Activated naive CD4-positive, alpha-beta T cell treated with Interleukin-2 at 50 U/mL for 16 hours (primary cell): ENCODE results near the gene SLX4IP.
"Not testable (repeated sequence)": the region's sequence is repeated elsewhere in the genome, so short reads cannot be mapped to it uniquely, and the experiment has no call there.

Source experiments
- DNase-seq: peaks from one replicate; pipeline ENCODE4 v3.0.0-alpha.2; 2020

Gene SLX4IP

GRCh38 chr20:10579942-10580341 lies 144.8 kb downstream of the SLX4IP start:
- no peak for DNase-seq

GRCh38 chr20:10580700-10581099 lies 145.6 kb downstream of the SLX4IP start:
- no peak for DNase-seq

GRCh38 chr20:10581823-10582222 lies 146.7 kb downstream of the SLX4IP start:
- no peak for DNase-seq

GRCh38 chr20:10584371-10584770 lies 149.3 kb downstream of the SLX4IP start:
- DNase-seq = no peak

GRCh38 chr20:10585308-10585707 lies 150.2 kb downstream of the SLX4IP start:
- DNase-seq = no peak

GRCh38 chr20:10586296-10586695 lies 151.2 kb downstream of the SLX4IP start:
- DNase-seq = no peak

GRCh38 chr20:10590446-10590845 lies 155.3 kb downstream of the SLX4IP start:
- not testable (repeated sequence) for DNase-seq

GRCh38 chr20:10590950-10591671 lies 156.0 kb downstream of the SLX4IP start:
- no peak for DNase-seq

GRCh38 chr20:10591946-10592521 lies 156.9 kb downstream of the SLX4IP start:
- no peak for DNase-seq

- DNase-seq = no peak
Measured at GRCh38 chr20:10594296-10594868, 159.3 kb downstream of the SLX4IP start.

GRCh38 chr20:10595266-10595665 lies 160.2 kb downstream of the SLX4IP start:
- no peak for DNase-seq

- DNase-seq = no peak
Measured at GRCh38 chr20:10595985-10596384, 160.9 kb downstream of the SLX4IP start.

GRCh38 chr20:10596710-10597121 lies 161.6 kb downstream of the SLX4IP start:
- DNase-seq = no peak

GRCh38 chr20:10597637-10598036 lies 162.5 kb downstream of the SLX4IP start:
- no peak for DNase-seq

GRCh38 chr20:10602221-10602871 lies 167.2 kb downstream of the SLX4IP start:
- no peak for DNase-seq

- no peak for DNase-seq
Measured at GRCh38 chr20:10603378-10603777, 168.3 kb downstream of the SLX4IP start.

- no peak for DNase-seq
Measured at GRCh38 chr20:10603971-10604864, 169.1 kb downstream of the SLX4IP start.

- DNase-seq = no peak
Measured at GRCh38 chr20:10604865-10605440, 169.8 kb downstream of the SLX4IP start.

GRCh38 chr20:10605547-10606195 lies 170.6 kb downstream of the SLX4IP start:
- DNase-seq = no peak

GRCh38 chr20:10609276-10609675 lies 174.2 kb downstream of the SLX4IP start:
- DNase-seq = no peak

GRCh38 chr20:10609770-10610169 lies 174.7 kb downstream of the SLX4IP start:
- no peak for DNase-seq

- DNase-seq = no peak
Measured at GRCh38 chr20:10610251-10610650, 175.1 kb downstream of the SLX4IP start.
